Neural progenitor cell (in vitro differentiated cells): ENCODE data around the gene ZCWPW1.

Source experiments
- CTCF ChIP-seq: fragments of 200-600 bp; sonication (generic); IDR thresholded peaks from 2 replicates; pipeline ENCODE4 v1.5.1; 2017; ENCODE audit warnings: antibody characterized with exemption, mild to moderate bottlenecking
- EZH2 ChIP-seq: fragments of 200-600 bp; sonication (generic); IDR thresholded peaks from 2 replicates; pipeline ENCODE4 v1.6.1; 2017; ENCODE audit warnings: antibody characterized with exemption, mild to moderate bottlenecking, moderate library complexity
- EZH2phosphoT487 ChIP-seq: fragments of 200-600 bp; sonication (generic); IDR thresholded peaks from 2 replicates; pipeline ENCODE4 v1.6.1; 2017; ENCODE audit warnings: antibody characterized with exemption

- no peak for TF ChIP-seq CTCF
- no peak for TF ChIP-seq EZH2
- TF ChIP-seq EZH2phosphoT487, result no peak
Observed at GRCh38 chr7:100374601-100375000, 53.9 kb downstream of the ZCWPW1 start.
